Measurements from ENCODE around the gene NLRP1. TPM values are rescaled to one million over a fixed set of nuclear protein-coding genes. Genes with fewer than 3 reads are reported as not detected.

Gene NLRP1
- total RNA-seq, 2 donors from 2014 or later: 11.4 to 16.5 TPM

DNA sequence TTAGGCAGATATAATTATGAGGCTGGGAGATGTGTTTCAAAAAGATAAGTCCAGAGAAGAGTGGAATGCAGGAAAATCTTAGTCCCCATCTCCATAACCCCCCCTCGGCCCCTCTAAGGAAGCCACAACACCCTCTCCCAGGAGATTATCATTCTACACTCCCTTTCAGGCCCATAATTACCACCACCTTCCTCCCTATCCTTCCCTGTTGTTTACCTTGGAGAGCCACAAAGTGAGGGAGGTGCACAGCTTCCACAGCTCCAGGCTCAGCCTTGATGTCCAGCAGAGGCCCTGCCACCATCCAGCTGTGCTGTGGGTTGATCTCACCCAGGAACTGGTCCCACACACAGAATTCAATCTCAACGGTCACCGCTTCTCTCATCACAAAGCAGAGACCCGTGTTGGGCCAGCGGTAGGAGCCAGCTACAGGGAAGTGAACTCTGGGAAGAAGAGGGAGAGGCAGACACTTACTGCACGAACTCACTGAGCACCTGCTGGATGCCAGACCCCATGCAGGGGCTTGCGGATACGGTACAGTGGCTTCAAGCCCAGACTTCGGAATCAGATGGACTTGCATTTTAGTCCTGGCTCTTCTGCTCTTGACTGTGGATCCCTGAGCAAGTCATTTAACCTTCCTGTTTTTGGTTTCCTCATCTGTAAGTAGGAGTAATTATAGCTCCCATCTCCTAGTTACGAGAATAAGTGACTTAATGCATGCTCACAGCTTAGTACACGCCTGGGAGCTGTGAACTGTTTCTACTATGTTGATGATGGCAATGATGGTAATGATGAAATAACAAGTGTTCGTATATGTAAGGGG is 53.8 kb downstream of the NLRP1 start:
- Histone ChIP-seq H3K27ac (no peak overlapping the region), H3K27me3 (no peaks in the 10 kb centered on the region), H3K4me1 (peaks cover 0 to 13% of the 10 kb centered on the region in 2 donors), H3K4me3 (no peak overlapping the region), H3K36me3 (peaks cover 14% of the 10 kb centered on the region), H3K9me3 (no peaks in the 10 kb centered on the region)
- TF ChIP-seq, protein P1, sequence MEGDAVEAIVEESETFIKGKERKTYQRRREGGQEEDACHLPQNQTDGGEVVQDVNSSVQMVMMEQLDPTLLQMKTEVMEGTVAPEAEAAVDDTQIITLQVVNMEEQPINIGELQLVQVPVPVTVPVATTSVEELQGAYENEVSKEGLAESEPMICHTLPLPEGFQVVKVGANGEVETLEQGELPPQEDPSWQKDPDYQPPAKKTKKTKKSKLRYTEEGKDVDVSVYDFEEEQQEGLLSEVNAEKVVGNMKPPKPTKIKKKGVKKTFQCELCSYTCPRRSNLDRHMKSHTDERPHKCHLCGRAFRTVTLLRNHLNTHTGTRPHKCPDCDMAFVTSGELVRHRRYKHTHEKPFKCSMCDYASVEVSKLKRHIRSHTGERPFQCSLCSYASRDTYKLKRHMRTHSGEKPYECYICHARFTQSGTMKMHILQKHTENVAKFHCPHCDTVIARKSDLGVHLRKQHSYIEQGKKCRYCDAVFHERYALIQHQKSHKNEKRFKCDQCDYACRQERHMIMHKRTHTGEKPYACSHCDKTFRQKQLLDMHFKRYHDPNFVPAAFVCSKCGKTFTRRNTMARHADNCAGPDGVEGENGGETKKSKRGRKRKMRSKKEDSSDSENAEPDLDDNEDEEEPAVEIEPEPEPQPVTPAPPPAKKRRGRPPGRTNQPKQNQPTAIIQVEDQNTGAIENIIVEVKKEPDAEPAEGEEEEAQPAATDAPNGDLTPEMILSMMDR (IDR thresholded peaks at IDR 0.05): no peak
- no peak for DNase-seq (ENCODE audit: low spot score)

DNA sequence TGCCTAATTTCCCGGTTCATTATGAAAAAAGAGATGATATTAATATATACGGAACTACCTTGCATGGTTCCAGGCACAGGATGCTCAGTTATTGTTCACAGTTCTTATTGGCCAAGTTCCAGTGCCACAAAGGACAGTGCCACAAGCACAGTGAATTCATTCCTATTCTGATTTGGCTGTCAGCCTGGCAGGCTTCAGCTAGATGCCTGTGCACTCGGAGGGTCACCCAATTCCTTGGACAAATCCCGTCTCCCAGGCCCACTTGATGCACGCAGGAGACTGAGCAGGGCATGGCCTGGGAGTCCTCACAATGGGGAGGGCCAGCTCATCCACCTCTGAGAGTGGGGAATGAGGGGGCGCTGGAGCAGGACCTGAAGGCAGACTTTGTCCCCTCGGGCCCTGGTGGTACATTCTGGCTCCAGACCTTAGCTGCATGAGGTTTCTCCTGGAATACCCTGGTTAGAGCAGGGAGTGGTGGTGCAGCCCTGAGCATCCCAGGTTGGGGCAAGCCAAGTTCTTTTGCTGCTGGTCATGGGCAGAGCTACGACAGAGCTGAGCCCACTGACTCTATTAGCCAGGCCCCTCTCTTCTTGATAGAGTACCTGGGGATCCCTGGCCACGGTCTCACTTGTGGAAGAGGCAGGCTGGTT is 56.6 kb downstream of the NLRP1 start:
- TF ChIP-seq, protein P1 (IDR thresholded peaks at IDR 0.05): no peak
- Histone ChIP-seq H3K27ac (peak overlapping the region; percentile 68 to 78), H3K4me1 (peaks cover 0 to 13% of the 10 kb centered on the region in 2 donors), H3K4me3 (no peak overlapping the region), H3K36me3 (peaks cover 29% of the 10 kb centered on the region), H3K27me3 (no peaks in the 10 kb centered on the region), H3K9me3 (no peaks in the 10 kb centered on the region)
- DNase-seq (ENCODE audit: low spot score): no peak

DNA sequence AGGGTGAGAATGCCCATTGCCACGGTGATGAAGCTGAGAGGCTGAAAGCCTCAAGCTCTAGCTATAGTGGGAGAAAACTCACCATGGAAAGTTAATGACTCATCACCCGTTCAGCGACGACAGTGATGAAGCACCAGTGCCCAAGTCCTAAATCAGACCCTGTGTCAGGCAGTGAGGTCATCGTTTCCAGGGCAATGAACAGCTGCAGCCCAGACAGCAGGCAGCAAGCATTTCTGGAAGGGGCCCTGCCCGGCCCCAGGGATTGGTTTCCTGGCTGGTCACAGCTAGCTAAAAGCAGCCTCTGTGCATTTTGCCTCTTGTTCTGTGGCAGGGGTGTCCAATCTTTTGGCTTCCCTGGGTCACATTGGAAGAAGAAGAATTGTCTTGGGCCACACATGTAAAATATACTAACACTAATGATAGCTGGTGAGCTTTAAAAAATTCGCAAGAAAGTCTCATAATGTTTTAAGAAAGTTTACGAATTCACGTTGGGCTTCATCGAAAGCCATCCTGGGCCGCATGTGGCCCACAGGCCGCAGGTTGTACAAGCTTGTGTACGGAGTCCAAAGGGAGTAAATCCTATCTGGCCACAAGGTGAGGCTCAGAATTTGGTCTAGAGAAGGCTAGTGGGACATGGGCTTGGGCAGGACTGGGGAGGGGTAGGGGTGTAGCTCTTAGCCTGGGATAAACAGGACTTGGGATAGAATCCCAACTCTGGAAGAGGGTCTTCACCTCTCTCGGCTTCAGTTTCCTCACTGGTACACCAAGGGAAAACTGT is 57.3 kb downstream of the NLRP1 start:
- peaks cover 0 to 13% of the 10 kb centered on the region in 2 donors for H3K4me1 ChIP-seq
- H3K9me3 ChIP-seq: no peaks in the 10 kb centered on the region
- peak overlapping the region; percentile 68 to 78 for H3K27ac ChIP-seq
- peaks cover 29% of the 10 kb centered on the region for H3K36me3 ChIP-seq
- H3K4me3 ChIP-seq: no peak overlapping the region
- TF ChIP-seq, protein P1 (IDR thresholded peaks at IDR 0.05): no peak
- no peaks in the 10 kb centered on the region for H3K27me3 ChIP-seq
- DNase-seq (ENCODE audit: low spot score): peak; percentile 91

DNA sequence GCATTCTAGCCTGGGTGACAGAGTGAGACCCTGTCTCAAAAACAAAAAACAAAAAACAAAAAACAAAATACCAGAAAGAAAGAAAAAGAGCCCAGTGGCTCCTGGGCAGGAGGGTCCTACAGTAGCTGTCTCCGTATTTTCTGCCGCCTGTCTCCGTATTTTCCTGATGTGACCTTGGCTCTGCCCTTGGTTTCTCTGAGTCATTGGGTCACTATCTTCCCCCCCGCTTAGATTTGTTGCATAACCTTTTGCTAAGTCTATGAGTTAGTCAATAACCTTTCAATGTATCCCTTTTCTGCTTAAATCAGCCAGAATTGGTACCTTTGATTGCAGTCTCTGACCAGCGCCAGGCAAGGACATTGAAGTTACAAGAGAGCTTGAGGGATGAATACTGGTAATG is 61.1 kb downstream of the NLRP1 start:
- H3K4me3 ChIP-seq: no peak overlapping the region
- TF ChIP-seq, protein P1 (IDR thresholded peaks at IDR 0.05): no peak
- no peaks in the 10 kb centered on the region for H3K27me3 ChIP-seq
- H3K9me3 ChIP-seq: no peaks in the 10 kb centered on the region
- H3K27ac ChIP-seq: no peak overlapping the region
- peaks cover 32% of the 10 kb centered on the region for H3K36me3 ChIP-seq
- peaks cover 0 to 13% of the 10 kb centered on the region in 2 donors for H3K4me1 ChIP-seq
- DNase-seq (ENCODE audit: low spot score): no peak

DNA sequence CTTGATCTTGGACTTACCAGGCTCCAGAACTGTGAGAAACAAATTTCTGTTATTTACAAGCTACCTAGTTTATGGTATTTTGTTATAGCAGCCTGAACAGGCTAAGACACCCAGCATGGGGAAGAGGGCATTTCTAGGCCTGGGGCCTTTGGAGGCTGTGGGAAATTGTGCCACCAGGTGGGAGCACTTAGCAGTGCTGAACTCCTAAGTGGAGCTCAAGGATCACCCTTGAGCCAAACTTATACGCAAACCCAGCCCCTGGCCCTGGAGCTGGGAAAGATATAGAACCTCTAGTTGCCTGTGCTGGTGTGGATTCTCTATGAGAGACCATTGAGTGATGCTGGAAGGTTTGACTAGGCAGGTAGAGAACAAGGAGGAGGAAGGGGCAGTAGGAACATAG is 61.8 kb downstream of the NLRP1 start:
- no peaks in the 10 kb centered on the region for H3K9me3 ChIP-seq
- H3K4me1 ChIP-seq: peaks cover 0 to 11% of the 10 kb centered on the region in 2 donors
- peaks cover 34% of the 10 kb centered on the region for H3K36me3 ChIP-seq
- no peak overlapping the region for H3K4me3 ChIP-seq
- DNase-seq (ENCODE audit: low spot score): no peak
- TF ChIP-seq, protein P1 (IDR thresholded peaks at IDR 0.05): no peak
- no peak overlapping the region for H3K27ac ChIP-seq
- H3K27me3 ChIP-seq: no peaks in the 10 kb centered on the region

Measured in right atrium auricular region (tissue), 2 donors.